Neural cell (in vitro differentiated cells): Measurements from ENCODE around the gene MUSTN1. TPM values are rescaled to one million over a fixed set of nuclear protein-coding genes. Genes with fewer than 3 reads are reported as not detected.

Experiments
- H2AFZ ChIP-seq: fragments of 200-600, 300-800 bp; sonication (generic), shearing (Covaris generic); 2 replicates; pipeline ENCODE4 v1.6.0; 2014; ENCODE audit warnings: low read depth, mild to moderate bottlenecking, antibody characterized with exemption, low read length, moderate library complexity
- H3F3A ChIP-seq: fragments of 200-600 bp; shearing (Covaris generic); 2 replicates; pipeline ENCODE4 v1.6.1; 2016; ENCODE audit warnings: mild to moderate bottlenecking, moderate library complexity, mixed read lengths, antibody characterized with exemption, low read length; ENCODE audit not compliant: insufficient read depth, poor library complexity, severe bottlenecking
- H3K27ac ChIP-seq: fragments of 200-600, 300-800 bp; sonication (generic), shearing (Covaris generic); 2 replicates; pipeline ENCODE4 v1.5.1; 2014; ENCODE audit warnings: mild to moderate bottlenecking, low read length, moderate library complexity
- H3K27me3 ChIP-seq: fragments of 300-800, 200-600 bp; sonication (generic), shearing (Covaris generic); 2 replicates; pipeline ENCODE4 v1.6.0; 2014; ENCODE audit warnings: mild to moderate bottlenecking, low read depth, low read length, moderate library complexity; ENCODE audit not compliant: insufficient read depth
- H3K36me3 ChIP-seq: fragments of 300-800, 200-600 bp; sonication (generic), shearing (Covaris generic); 2 replicates; pipeline ENCODE4 v1.5.1; 2014; ENCODE audit warnings: mild to moderate bottlenecking, antibody characterized with exemption, low read length, moderate library complexity; ENCODE audit not compliant: insufficient read depth
- H3K4me2 ChIP-seq: fragments of 300-800, 200-600 bp; sonication (generic), shearing (Covaris generic); 2 replicates; pipeline ENCODE4 v1.6.0; 2014; ENCODE audit warnings: mild to moderate bottlenecking, low read length
- H3K4me3 ChIP-seq: fragments of 300-800, 200-600 bp; sonication (generic), shearing (Covaris generic); 2 replicates; pipeline ENCODE4 v1.5.1; 2014; ENCODE audit warnings: mild to moderate bottlenecking, low read length, moderate library complexity
- H3K79me2 ChIP-seq: fragments of 200-600 bp; shearing (Covaris generic); replicated peaks from 2 replicates; pipeline ENCODE4 v1.6.0; 2014; ENCODE audit warnings: mild to moderate bottlenecking, low read length, moderate library complexity; ENCODE audit not compliant: insufficient read depth
- H3K9ac ChIP-seq: fragments of 300-800, 200-600 bp; sonication (generic), shearing (Covaris generic); 2 replicates; pipeline ENCODE4 v1.6.1; 2016; ENCODE audit warnings: mild to moderate bottlenecking, low read length, mixed read lengths
- H3K9me2 ChIP-seq: fragments of 200-600 bp; shearing (Covaris generic); 2 replicates; pipeline ENCODE4 v1.6.1; 2016; ENCODE audit warnings: mild to moderate bottlenecking, low read length, mixed read lengths; ENCODE audit not compliant: insufficient read depth
- H3K9me3 ChIP-seq: fragments of 200-600, 300-800 bp; sonication (generic), shearing (Covaris generic); 2 replicates; pipeline ENCODE4 v1.6.1; 2016; ENCODE audit warnings: mild to moderate bottlenecking, mixed run types, low read length, moderate library complexity, mixed read lengths
- H4K20me1 ChIP-seq: fragments of 200-600 bp; shearing (Covaris generic); 2 replicates; pipeline ENCODE4 v1.6.1; 2016; ENCODE audit warnings: mild to moderate bottlenecking, mixed run types; ENCODE audit not compliant: insufficient read depth
- EP300 ChIP-seq: fragments of 450-650 bp; conservative IDR thresholded peaks from 2 replicates; pipeline ENCODE4 v1.6.1; 2014; ENCODE audit warnings: antibody characterized with exemption, mild to moderate bottlenecking, moderate library complexity; ENCODE audit not compliant: poor library complexity, severe bottlenecking
- EZH2 ChIP-seq: fragments of 200-600, 300-800 bp; shearing (Covaris generic), sonication (generic); IDR thresholded peaks from 2 replicates; pipeline ENCODE4 v1.6.1; 2014; ENCODE audit warnings: antibody characterized with exemption, low read length, borderline replicate concordance, mild to moderate bottlenecking; ENCODE audit not compliant: insufficient read depth, poor library complexity, severe bottlenecking
- MXI1 ChIP-seq: fragments of 450-650 bp; conservative IDR thresholded peaks from 2 replicates; pipeline ENCODE4 v1.6.1; 2014; ENCODE audit warnings: antibody characterized with exemption, mild to moderate bottlenecking; ENCODE audit not compliant: poor library complexity, severe bottlenecking
- POLR2AphosphoS5 ChIP-seq: IDR thresholded peaks from 2 replicates; pipeline ENCODE4 v1.6.1; 2012
- RAD21 ChIP-seq: fragments of 450-650 bp; conservative IDR thresholded peaks from 2 replicates; pipeline ENCODE4 v1.6.1; 2014; ENCODE audit warnings: antibody characterized with exemption, mild to moderate bottlenecking, moderate library complexity
- SMC3 ChIP-seq: fragments of 450-650 bp; conservative IDR thresholded peaks from 2 replicates; pipeline ENCODE4 v1.6.1; 2014; ENCODE audit warnings: antibody characterized with exemption, mild to moderate bottlenecking, moderate library complexity; ENCODE audit not compliant: poor library complexity
- TAF1 ChIP-seq: IDR thresholded peaks from 2 replicates; pipeline ENCODE4 v1.6.1; 2012; ENCODE audit warnings: low read depth
- polyA plus RNA-seq: library from polyadenylated mRNA; depleted of rRNA; stranded (reverse); fragments of >200 nt; gene quantifications from 2 replicates; pipeline ENCODE4 v1.2.3, GENCODE V29; 2014
- TF ChIP-seq, protein P1 (sequence below): IDR thresholded peaks from 2 replicates; pipeline ENCODE4 v1.6.1; 2012; ENCODE audit warnings: borderline replicate concordance
- TF ChIP-seq, protein P2 (sequence below): fragments of 450-650 bp; IDR thresholded peaks from 2 replicates; pipeline ENCODE4 v1.5.1; 2014; ENCODE audit warnings: antibody characterized with exemption, mild to moderate bottlenecking, moderate library complexity; ENCODE audit not compliant: poor library complexity, severe bottlenecking

The MUSTN1 gene
- polyA plus RNA-seq, 1 donor from 2014 or later, result not detected

GRCh38 chr3:52846432-52846965, 11.7 kb upstream of the MUSTN1 start:
- H3K9ac ChIP-seq, result no peak overlapping the region
- no peaks in the 10 kb centered on the region for H3K36me3 ChIP-seq

DNA sequence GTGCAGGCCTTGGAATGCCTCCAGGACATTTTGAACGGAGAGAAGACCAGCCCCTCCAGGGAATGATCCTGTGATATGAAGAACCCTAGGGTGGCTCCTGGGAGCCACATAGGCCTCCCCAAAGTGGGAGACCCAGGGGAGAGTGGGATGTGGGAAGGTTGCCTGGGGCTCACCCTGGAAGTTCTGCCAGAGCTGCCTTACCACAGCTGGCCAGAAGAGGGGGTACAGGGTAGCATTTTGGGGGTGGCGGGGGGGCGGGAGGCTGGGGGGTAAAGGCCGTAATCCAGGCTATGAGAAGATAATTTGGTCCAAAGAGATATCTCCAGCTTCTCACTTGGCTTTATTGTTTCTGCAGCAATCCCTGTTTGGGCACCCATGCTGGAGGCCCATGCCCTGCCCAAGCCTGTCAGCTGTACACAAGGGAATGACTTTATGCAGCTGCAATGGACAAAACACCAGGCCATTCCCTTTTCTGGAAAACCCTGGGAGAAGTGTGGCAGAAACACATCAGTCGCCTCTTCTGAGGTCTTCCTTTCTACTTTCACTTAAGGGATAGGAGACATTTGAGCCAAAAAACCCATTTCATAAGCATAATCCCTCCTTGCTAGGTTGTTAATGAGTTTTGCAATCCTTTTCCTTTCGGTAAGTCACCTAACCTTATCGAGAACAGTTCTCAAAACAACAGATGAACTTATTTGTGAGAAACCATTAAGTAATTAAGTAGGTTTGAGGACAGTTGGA, 11.0 kb upstream of the MUSTN1 start:
- no peaks in the 10 kb centered on the region for H3K27me3 ChIP-seq
- no peaks in the 10 kb centered on the region for H4K20me1 ChIP-seq
- no peak overlapping the region for H3K27ac ChIP-seq
- no peaks in the 10 kb centered on the region for H3F3A ChIP-seq
- H2AFZ ChIP-seq, result no peak overlapping the region
- TF ChIP-seq, protein P1, sequence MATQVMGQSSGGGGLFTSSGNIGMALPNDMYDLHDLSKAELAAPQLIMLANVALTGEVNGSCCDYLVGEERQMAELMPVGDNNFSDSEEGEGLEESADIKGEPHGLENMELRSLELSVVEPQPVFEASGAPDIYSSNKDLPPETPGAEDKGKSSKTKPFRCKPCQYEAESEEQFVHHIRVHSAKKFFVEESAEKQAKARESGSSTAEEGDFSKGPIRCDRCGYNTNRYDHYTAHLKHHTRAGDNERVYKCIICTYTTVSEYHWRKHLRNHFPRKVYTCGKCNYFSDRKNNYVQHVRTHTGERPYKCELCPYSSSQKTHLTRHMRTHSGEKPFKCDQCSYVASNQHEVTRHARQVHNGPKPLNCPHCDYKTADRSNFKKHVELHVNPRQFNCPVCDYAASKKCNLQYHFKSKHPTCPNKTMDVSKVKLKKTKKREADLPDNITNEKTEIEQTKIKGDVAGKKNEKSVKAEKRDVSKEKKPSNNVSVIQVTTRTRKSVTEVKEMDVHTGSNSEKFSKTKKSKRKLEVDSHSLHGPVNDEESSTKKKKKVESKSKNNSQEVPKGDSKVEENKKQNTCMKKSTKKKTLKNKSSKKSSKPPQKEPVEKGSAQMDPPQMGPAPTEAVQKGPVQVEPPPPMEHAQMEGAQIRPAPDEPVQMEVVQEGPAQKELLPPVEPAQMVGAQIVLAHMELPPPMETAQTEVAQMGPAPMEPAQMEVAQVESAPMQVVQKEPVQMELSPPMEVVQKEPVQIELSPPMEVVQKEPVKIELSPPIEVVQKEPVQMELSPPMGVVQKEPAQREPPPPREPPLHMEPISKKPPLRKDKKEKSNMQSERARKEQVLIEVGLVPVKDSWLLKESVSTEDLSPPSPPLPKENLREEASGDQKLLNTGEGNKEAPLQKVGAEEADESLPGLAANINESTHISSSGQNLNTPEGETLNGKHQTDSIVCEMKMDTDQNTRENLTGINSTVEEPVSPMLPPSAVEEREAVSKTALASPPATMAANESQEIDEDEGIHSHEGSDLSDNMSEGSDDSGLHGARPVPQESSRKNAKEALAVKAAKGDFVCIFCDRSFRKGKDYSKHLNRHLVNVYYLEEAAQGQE, result no peak
- TF ChIP-seq EP300 (no peak), EZH2 (no peak), RAD21 (no peak), MXI1 (no peak), TAF1 (no peak), POLR2AphosphoS5 (no peak), SMC3 (no peak)
- TF ChIP-seq, protein P2, sequence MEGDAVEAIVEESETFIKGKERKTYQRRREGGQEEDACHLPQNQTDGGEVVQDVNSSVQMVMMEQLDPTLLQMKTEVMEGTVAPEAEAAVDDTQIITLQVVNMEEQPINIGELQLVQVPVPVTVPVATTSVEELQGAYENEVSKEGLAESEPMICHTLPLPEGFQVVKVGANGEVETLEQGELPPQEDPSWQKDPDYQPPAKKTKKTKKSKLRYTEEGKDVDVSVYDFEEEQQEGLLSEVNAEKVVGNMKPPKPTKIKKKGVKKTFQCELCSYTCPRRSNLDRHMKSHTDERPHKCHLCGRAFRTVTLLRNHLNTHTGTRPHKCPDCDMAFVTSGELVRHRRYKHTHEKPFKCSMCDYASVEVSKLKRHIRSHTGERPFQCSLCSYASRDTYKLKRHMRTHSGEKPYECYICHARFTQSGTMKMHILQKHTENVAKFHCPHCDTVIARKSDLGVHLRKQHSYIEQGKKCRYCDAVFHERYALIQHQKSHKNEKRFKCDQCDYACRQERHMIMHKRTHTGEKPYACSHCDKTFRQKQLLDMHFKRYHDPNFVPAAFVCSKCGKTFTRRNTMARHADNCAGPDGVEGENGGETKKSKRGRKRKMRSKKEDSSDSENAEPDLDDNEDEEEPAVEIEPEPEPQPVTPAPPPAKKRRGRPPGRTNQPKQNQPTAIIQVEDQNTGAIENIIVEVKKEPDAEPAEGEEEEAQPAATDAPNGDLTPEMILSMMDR, result no peak
- no peak overlapping the region for H3K9ac ChIP-seq
- no peaks in the 10 kb centered on the region for H3K9me2 ChIP-seq
- H3K79me2 ChIP-seq, result no peaks in the 10 kb centered on the region
- no peak overlapping the region for H3K4me3 ChIP-seq
- H3K9me3 ChIP-seq, result no peaks in the 10 kb centered on the region
- no peaks in the 10 kb centered on the region for H3K36me3 ChIP-seq
- H3K4me2 ChIP-seq, result no peak overlapping the region

More at GRCh38 chr3:52846432-52846965, 11.7 kb upstream of the MUSTN1 start:
- no peak overlapping the region for H3K27ac ChIP-seq
- H3F3A ChIP-seq, result no peaks in the 10 kb centered on the region
- no peaks in the 10 kb centered on the region for H3K79me2 ChIP-seq
- H3K9me3 ChIP-seq, result no peaks in the 10 kb centered on the region
- no peak overlapping the region for H2AFZ ChIP-seq
- TF ChIP-seq RAD21 (no peak), SMC3 (no peak), EZH2 (no peak), EP300 (no peak), POLR2AphosphoS5 (no peak), MXI1 (no peak)
- TF ChIP-seq, protein P2, result no peak
- TF ChIP-seq, protein P1, result no peak
- H3K27me3 ChIP-seq, result no peaks in the 10 kb centered on the region
- no peaks in the 10 kb centered on the region for H3K9me2 ChIP-seq
- H3K4me2 ChIP-seq, result no peak overlapping the region
- H4K20me1 ChIP-seq, result no peaks in the 10 kb centered on the region
- H3K4me3 ChIP-seq, result no peak overlapping the region
